ENCODE measurements around the gene AP4E1. TPM values are rescaled to one million over a fixed set of nuclear protein-coding genes. Genes with fewer than 3 reads are reported as not detected.
"Not testable (repeated sequence)": the region's sequence is repeated elsewhere in the genome, so short reads cannot be mapped to it uniquely, and the experiment has no call there.

Gene AP4E1
- total RNA-seq, 1 donor from 2014 or later: 7.3 TPM

- no peak for DNase-seq (ENCODE audit: low spot score)
These were observed 18.9 kb upstream of the AP4E1 start for GRCh38 chr15:50889589-50889988.

GRCh38 chr15:50890751-50891150 lies 17.7 kb upstream of the AP4E1 start:
- no peak for DNase-seq (ENCODE audit: low spot score)

GRCh38 chr15:50891159-50891558 lies 17.3 kb upstream of the AP4E1 start:
- DNase-seq (ENCODE audit: low spot score): no peak

GRCh38 chr15:50893976-50894375 lies 14.5 kb upstream of the AP4E1 start:
- no peak for DNase-seq (ENCODE audit: low spot score)

- DNase-seq (ENCODE audit: low spot score): not testable (repeated sequence)
These were observed 7.1 kb upstream of the AP4E1 start for GRCh38 chr15:50901390-50901789.

GRCh38 chr15:50904211-50904610 lies 4.3 kb upstream of the AP4E1 start:
- no peak for DNase-seq (ENCODE audit: low spot score)

GRCh38 chr15:50905055-50905454 lies 3.4 kb upstream of the AP4E1 start:
- DNase-seq (ENCODE audit: low spot score): no peak

GRCh38 chr15:50906954-50907600 lies 1.4 kb upstream of the AP4E1 start:
- DNase-seq (ENCODE audit: low spot score): no peak

- DNase-seq (ENCODE audit: low spot score): peak; percentile 23
These were observed 778 bp upstream of the AP4E1 start for GRCh38 chr15:50907601-50908208.

GRCh38 chr15:50909010-50909317 lies 481 bp downstream of the AP4E1 start:
- no peak for DNase-seq (ENCODE audit: low spot score)

GRCh38 chr15:50910426-50910795 lies 1.9 kb downstream of the AP4E1 start:
- not testable (repeated sequence) for DNase-seq (ENCODE audit: low spot score)

GRCh38 chr15:50911001-50911400 lies 2.5 kb downstream of the AP4E1 start:
- DNase-seq (ENCODE audit: low spot score): no peak

GRCh38 chr15:50911621-50912020 lies 3.1 kb downstream of the AP4E1 start:
- no peak for DNase-seq (ENCODE audit: low spot score)

GRCh38 chr15:50916400-50916799 lies 7.9 kb downstream of the AP4E1 start:
- no peak for DNase-seq (ENCODE audit: low spot score)

GRCh38 chr15:50919359-50919758 lies 10.9 kb downstream of the AP4E1 start:
- not testable (repeated sequence) for DNase-seq (ENCODE audit: low spot score)

GRCh38 chr15:50925281-50925680 lies 16.8 kb downstream of the AP4E1 start:
- no peak for DNase-seq (ENCODE audit: low spot score)

- DNase-seq (ENCODE audit: low spot score): no peak
These were observed 20.6 kb downstream of the AP4E1 start for GRCh38 chr15:50929062-50929461.

- no peak for DNase-seq (ENCODE audit: low spot score)
These were observed 22.3 kb downstream of the AP4E1 start for GRCh38 chr15:50930792-50931191.

- no peak for DNase-seq (ENCODE audit: low spot score)
These were observed 24.9 kb downstream of the AP4E1 start for GRCh38 chr15:50933341-50933740.

GRCh38 chr15:50938525-50938924 lies 30.0 kb downstream of the AP4E1 start:
- DNase-seq (ENCODE audit: low spot score): no peak

- DNase-seq (ENCODE audit: low spot score): no peak
These were observed 31.4 kb downstream of the AP4E1 start for GRCh38 chr15:50939911-50940310.

- DNase-seq (ENCODE audit: low spot score): no peak
These were observed 32.0 kb downstream of the AP4E1 start for GRCh38 chr15:50940506-50940905.

GRCh38 chr15:50943638-50944037 lies 35.2 kb downstream of the AP4E1 start:
- no peak for DNase-seq (ENCODE audit: low spot score)

- DNase-seq (ENCODE audit: low spot score): no peak
These were observed 36.2 kb downstream of the AP4E1 start for GRCh38 chr15:50944672-50945071.

All from mucosa of gallbladder (tissue), 1 donor.